ENCODE measurements around the gene ABR.

Gene ABR

DNA sequence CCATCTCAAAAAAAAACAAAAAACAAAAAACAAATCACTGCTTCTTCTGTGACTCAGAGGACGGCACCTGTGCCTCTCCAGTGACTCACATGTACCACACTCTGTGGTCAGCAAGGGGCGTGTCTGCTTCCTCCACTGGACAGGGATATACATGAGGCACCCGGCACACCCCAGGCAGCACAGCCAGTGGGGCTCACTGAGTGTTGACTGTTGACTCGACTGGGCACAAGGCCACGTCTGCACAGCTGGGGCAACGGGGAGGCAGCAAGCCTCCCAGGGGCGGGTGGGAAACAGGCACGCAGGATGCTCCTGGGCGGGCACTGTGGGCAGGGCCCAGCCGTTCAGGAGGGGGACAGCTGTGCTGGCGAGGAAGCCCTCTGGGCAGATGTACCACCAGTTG is 118.8 kb downstream of the ABR start:
- TF ChIP-seq CTCF (IDR thresholded peaks at IDR 0.05), result no peak

- TF ChIP-seq CTCF (IDR thresholded peaks at IDR 0.05), result no peak
Measured at GRCh38 chr17:1059131-1059795, 120.5 kb downstream of the ABR start.

DNA sequence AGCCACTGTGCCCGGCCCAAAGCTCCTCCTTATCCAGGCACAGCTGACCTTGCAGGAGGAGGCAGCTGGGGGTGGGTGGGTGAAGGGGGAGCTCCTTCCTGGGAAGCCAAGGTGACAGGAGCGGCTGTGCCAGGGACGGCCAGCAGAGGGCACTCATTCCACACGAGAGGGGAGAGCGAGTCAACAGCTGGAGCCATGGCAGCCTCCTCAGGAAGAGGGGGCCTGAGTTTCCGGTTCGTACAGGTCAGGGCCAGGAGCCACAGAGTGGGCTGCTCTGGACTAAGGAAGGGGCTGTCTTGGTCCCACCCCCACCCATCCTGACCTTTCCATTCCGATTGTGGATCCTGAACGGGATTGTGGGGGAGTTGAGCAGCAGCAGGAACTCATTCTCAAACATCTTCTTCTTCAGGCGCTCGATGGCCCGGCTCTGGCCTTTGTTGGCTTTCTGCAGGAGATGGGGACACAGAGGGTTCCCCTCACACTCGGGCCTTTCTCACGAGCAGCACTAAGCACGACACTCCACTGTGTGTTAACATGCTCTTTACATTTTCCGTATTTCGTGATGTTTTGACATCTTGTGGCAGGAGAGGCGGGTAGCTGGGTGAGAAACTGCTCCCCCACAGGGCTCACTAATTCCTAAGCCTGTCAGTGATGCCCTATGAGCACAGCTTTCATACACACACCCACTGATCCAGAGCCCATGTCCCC is 121.2 kb downstream of the ABR start:
- TF ChIP-seq CTCF (IDR thresholded peaks at IDR 0.05), result peak; percentile 74

DNA sequence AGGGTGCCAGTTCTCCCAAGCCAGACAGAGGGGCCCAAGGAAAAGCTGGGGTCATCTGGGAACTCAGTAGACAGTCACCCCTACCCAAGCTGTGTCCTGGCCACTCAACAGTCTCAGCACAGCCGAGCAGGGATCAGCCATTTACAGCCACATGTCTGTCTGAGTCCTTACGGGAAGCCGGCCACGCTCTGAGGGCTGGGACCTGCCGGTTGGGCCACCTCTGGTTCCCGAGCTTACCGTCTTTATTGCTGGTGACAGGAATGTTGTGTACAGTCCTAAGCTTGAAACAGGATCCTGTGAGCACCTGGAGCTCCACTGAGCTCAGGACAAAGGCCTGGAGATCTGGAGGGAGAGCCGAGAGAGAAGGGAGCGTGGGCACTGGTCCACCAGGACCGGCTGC is 123.0 kb downstream of the ABR start:
- TF ChIP-seq CTCF (IDR thresholded peaks at IDR 0.05), result no peak

- peak; percentile 77 for TF ChIP-seq CTCF (IDR thresholded peaks at IDR 0.05)
Measured at GRCh38 chr17:1055751-1056645, 123.8 kb downstream of the ABR start.

DNA sequence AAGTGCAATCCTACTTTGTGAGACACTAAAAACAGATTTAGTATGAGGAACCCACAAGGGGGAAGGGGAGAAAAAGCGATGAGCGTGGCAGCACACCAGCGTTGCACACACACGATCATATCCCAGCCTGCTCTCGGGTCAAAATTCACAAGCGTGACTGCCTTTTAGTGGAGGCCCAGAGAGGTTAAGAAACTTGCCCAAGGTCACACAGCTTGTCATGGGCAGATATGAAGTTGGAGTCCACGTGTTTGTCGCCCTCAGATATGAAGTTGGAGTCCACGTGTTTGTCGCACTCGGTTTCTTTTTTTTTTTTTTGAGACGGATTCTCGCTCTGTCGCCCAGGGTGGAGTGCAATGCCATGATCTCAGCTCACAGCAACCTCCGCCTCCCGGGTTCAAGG is 124.5 kb downstream of the ABR start:
- TF ChIP-seq CTCF (IDR thresholded peaks at IDR 0.05), result no peak

GRCh38 chr17:1054656-1055055 is 125.1 kb downstream of the ABR start:
- TF ChIP-seq CTCF (IDR thresholded peaks at IDR 0.05), result no peak
